Hepatocyte (in vitro differentiated cells): ENCODE measurements around the gene AP5S1. TPM values are rescaled to one million over a fixed set of nuclear protein-coding genes. Genes with fewer than 3 reads are reported as not detected.
A peak's percentile ranks its signal among the peaks of the same experiment; 100 is the strongest.

Experiments used
- DNase-seq: peaks from one replicate; pipeline ENCODE4 v3.0.0-alpha.2; 2016; ENCODE audit warnings: low spot score
- H2AFZ ChIP-seq: fragments of 200-600 bp; sonication (generic); 2 replicates; pipeline ENCODE4 v1.6.0; 2016; ENCODE audit warnings: antibody characterized with exemption, mild to moderate bottlenecking
- H3K27ac ChIP-seq: fragments of 200-600 bp; sonication (generic); 2 replicates; pipeline ENCODE4 v1.5.1; 2016; ENCODE audit warnings: mild to moderate bottlenecking
- H3K27me3 ChIP-seq: fragments of 200-600 bp; sonication (generic); 2 replicates; pipeline ENCODE4 v1.6.1; 2016
- H3K36me3 ChIP-seq: fragments of 200-600 bp; sonication (generic); replicated peaks from 2 replicates; pipeline ENCODE4 v1.5.1; 2016; ENCODE audit warnings: low read depth; ENCODE audit not compliant: insufficient read depth
- H3K4me1 ChIP-seq: fragments of 200-600 bp; sonication (generic); 2 replicates; pipeline ENCODE4 v1.5.1; 2016; ENCODE audit warnings: mild to moderate bottlenecking, moderate library complexity; ENCODE audit not compliant: insufficient read depth
- H3K4me2 ChIP-seq: fragments of 200-600 bp; sonication (generic); 2 replicates; pipeline ENCODE4 v1.6.0; 2016
- H3K4me3 ChIP-seq: fragments of 200-600 bp; sonication (generic); 2 replicates; pipeline ENCODE4 v1.5.1; 2016; ENCODE audit warnings: mild to moderate bottlenecking
- H3K79me2 ChIP-seq: fragments of 200-600 bp; sonication (generic); 2 replicates; pipeline ENCODE4 v1.6.0; 2017; ENCODE audit warnings: mild to moderate bottlenecking
- H3K9me2 ChIP-seq: fragments of 200-600 bp; sonication (generic); replicated peaks from 2 replicates; pipeline ENCODE4 v1.6.0; 2017; ENCODE audit warnings: mild to moderate bottlenecking; ENCODE audit not compliant: insufficient read depth
- H3K9me3 ChIP-seq: fragments of 200-600 bp; sonication (generic); 2 replicates; pipeline ENCODE4 v1.5.1; 2016; ENCODE audit warnings: low read depth, mild to moderate bottlenecking
- H4K20me1 ChIP-seq: fragments of 200-600 bp; sonication (generic); 2 replicates; pipeline ENCODE4 v1.6.0; 2016; ENCODE audit warnings: mild to moderate bottlenecking; ENCODE audit not compliant: insufficient read depth, poor library complexity, severe bottlenecking
- CTCF ChIP-seq: fragments of 200-600 bp; sonication (generic); IDR thresholded peaks from 2 replicates; pipeline ENCODE4 v1.5.1; 2016; ENCODE audit warnings: antibody characterized with exemption, mild to moderate bottlenecking; ENCODE audit not compliant: poor library complexity
- EZH2 ChIP-seq: fragments of 200-600 bp; sonication (generic); IDR thresholded peaks from 2 replicates; pipeline ENCODE4 v1.6.1; 2016; ENCODE audit warnings: antibody characterized with exemption, mild to moderate bottlenecking, borderline replicate concordance
- EZH2phosphoT487 ChIP-seq: fragments of 200-600 bp; sonication (generic); IDR thresholded peaks from one replicate; pipeline ENCODE4 v1.6.1; 2018; ENCODE audit warnings: antibody characterized with exemption, mild to moderate bottlenecking, low read depth, moderate library complexity; ENCODE audit not compliant: unreplicated experiment, severe bottlenecking
- WGBS: methylation state at CpG from one replicate; pipeline ENCODE4 v1.1.6; 2016; ENCODE audit warnings: low lambda C conversion rate; ENCODE audit errors: missing lambda C conversion rate; 5-methylcytosine and 5-hydroxymethylcytosine counted together
- polyA plus RNA-seq: library from polyadenylated mRNA; unstranded; fragments of >200 nt; fragmentation: Nextera tagmentation; extraction: Ambion mirVana; gene quantifications from 2 replicates; pipeline ENCODE4 v1.2.1, GENCODE V29; 2016
- total RNA-seq: library from RNA; depleted of rRNA; stranded (reverse); fragments of >200 nt; gene quantifications from 2 replicates; pipeline ENCODE4 v1.2.3, GENCODE V29; 2014

The AP5S1 gene
- total and polyA plus RNA-seq, 2 experiments from 2014 or later, result 13.8 to 21.8 TPM

- no peak overlapping the region for H2AFZ ChIP-seq
- H3K4me1 ChIP-seq, result no peaks in the 10 kb centered on the region
- WGBS, result 89% methylated on average over 10 of the region's 10 CpGs
- no peak overlapping the region for H3K4me2 ChIP-seq
- H3K27ac ChIP-seq, result no peak overlapping the region
- H3K9me3 ChIP-seq, result no peaks in the 10 kb centered on the region
- H3K4me3 ChIP-seq, result no peak overlapping the region
- TF ChIP-seq EZH2 (no peak), CTCF (no peak), EZH2phosphoT487 (no peak)
- peaks cover 3% of the 10 kb centered on the region for H3K79me2 ChIP-seq
- no peaks in the 10 kb centered on the region for H3K27me3 ChIP-seq
- H4K20me1 ChIP-seq, result no peaks in the 10 kb centered on the region
- no peaks in the 10 kb centered on the region for H3K9me2 ChIP-seq
- H3K36me3 ChIP-seq, result no peaks in the 10 kb centered on the region
- DNase-seq, result no peak
Measured at GRCh38 chr20:3869839-3870634, 49.7 kb downstream of the AP5S1 start.

GRCh38 chr20:3871550-3872265, 51.4 kb downstream of the AP5S1 start:
- H3K79me2 ChIP-seq, result peaks cover 3% of the 10 kb centered on the region
- H3K4me2 ChIP-seq, result no peak overlapping the region
- WGBS, result 83% methylated on average over 4 of the region's 4 CpGs
- no peaks in the 10 kb centered on the region for H3K9me2 ChIP-seq
- no peak overlapping the region for H2AFZ ChIP-seq
- DNase-seq, result peak; percentile 26
- no peak for TF ChIP-seq CTCF
- TF ChIP-seq EZH2phosphoT487, result no peak
- no peak for TF ChIP-seq EZH2
- H3K4me1 ChIP-seq, result no peaks in the 10 kb centered on the region
- no peaks in the 10 kb centered on the region for H3K9me3 ChIP-seq
- no peaks in the 10 kb centered on the region for H3K27me3 ChIP-seq
- H3K4me3 ChIP-seq, result no peak overlapping the region
- H3K27ac ChIP-seq, result peak overlapping the region; percentile 6
- H4K20me1 ChIP-seq, result no peaks in the 10 kb centered on the region
- no peaks in the 10 kb centered on the region for H3K36me3 ChIP-seq

GRCh38 chr20:3873507-3873906, 53.2 kb downstream of the AP5S1 start:
- no peaks in the 10 kb centered on the region for H4K20me1 ChIP-seq
- no peaks in the 10 kb centered on the region for H3K9me3 ChIP-seq
- no peak overlapping the region for H2AFZ ChIP-seq
- no peak for TF ChIP-seq EZH2phosphoT487
- TF ChIP-seq CTCF, result no peak
- no peak for TF ChIP-seq EZH2
- H3K27me3 ChIP-seq, result no peaks in the 10 kb centered on the region
- H3K9me2 ChIP-seq, result no peaks in the 10 kb centered on the region
- H3K4me2 ChIP-seq, result no peak overlapping the region
- H3K36me3 ChIP-seq, result no peaks in the 10 kb centered on the region
- H3K4me3 ChIP-seq, result no peak overlapping the region
- peaks cover 3% of the 10 kb centered on the region for H3K79me2 ChIP-seq
- H3K4me1 ChIP-seq, result no peaks in the 10 kb centered on the region
- DNase-seq, result no peak
- no peak overlapping the region for H3K27ac ChIP-seq
- 96% methylated on average over 5 of the region's 5 CpGs for WGBS
